ENCODE results near the gene DCAF12.
A peak's percentile ranks its signal among the peaks of the same experiment; 100 is the strongest.
"Not testable (repeated sequence)": the region's sequence is repeated elsewhere in the genome, so short reads cannot be mapped to it uniquely, and the experiment has no call there.

DCAF12 gene

GRCh38 chr9:34126207-34127034, at the start of gene DCAF12:
TSS of gene DCAF12 (minus strand) at chr9:34126698. CDS start at chr9:34126431, 267 bp downstream.
- DNase-seq (ENCODE audit: low read depth), result peak; percentile 83

- no peak for DNase-seq (ENCODE audit: low read depth)
Measured at GRCh38 chr9:34176089-34176488, 49.6 kb upstream of the DCAF12 start.

- DNase-seq (ENCODE audit: low read depth), result no peak
Measured at GRCh38 chr9:34171753-34172535, 45.4 kb upstream of the DCAF12 start.

- no peak for DNase-seq (ENCODE audit: low read depth)
Measured at GRCh38 chr9:34170237-34170991, 43.9 kb upstream of the DCAF12 start.

DNA sequence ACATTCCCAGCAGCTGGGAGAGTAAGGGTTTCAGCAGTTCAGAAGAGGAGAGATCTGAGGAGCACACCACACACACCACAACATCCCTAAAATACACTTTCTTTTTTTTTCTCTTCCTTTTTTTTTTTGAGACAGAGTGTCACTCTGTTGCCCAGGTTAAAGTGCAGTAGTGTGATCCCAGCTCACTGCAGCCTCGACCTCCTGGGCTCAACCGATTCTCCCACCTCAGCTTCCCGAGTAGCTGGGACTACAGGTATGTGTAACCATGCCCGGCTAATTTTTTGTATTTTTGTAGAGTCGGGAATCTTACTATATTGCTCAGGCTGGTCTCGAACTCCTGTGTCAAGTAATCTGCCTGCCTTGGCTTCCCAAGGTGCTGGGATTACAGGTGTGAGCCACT, 42.6 kb upstream of the DCAF12 start:
- DNase-seq (ENCODE audit: low read depth), result no peak

- no peak for DNase-seq (ENCODE audit: low read depth)
Measured at GRCh38 chr9:34163434-34163833, 36.9 kb upstream of the DCAF12 start.

- no peak for DNase-seq (ENCODE audit: low read depth)
Measured at GRCh38 chr9:34158362-34158869, 31.9 kb upstream of the DCAF12 start.

DNA sequence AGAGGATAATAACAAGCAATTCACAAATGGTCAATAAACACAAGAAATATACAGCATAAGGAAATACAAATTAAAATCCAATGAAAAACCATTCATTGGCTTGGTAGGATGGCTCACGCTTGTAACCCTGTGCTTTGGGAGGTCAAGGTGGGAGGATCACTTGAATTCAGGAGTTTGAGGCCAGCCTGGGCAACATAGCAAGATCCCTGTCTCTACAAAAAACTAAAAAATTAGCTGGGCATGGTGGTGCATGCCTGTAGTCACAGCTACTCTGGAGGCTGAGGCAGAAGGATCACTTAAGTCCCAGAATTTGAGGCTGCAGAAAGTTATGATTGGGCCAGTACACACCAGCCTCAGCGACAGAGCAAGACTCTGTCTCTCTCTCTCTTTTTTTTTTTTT, 31.4 kb upstream of the DCAF12 start:
- no peak for DNase-seq (ENCODE audit: low read depth)

DNA sequence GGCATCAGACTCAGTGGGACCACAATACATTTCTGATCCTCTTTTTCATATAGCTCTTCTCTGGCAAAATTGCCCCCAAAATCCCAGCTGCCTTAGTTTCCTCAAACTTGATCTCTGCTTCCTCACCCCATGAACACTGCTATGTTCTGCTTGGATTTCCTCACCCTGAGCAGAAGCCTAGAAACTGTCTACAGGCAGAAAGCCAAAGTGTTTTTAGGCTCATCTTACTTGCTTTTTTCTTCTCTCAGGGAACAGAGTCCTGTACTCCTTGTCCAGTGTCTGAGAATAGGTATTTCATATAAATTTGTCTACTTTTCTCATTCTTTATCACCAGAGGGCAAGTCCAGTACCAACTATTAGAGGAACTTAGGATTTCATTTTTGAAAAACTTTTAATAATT, 30.8 kb upstream of the DCAF12 start:
- no peak for DNase-seq (ENCODE audit: low read depth)

GRCh38 chr9:34154057-34154456, 27.6 kb upstream of the DCAF12 start:
- no peak for DNase-seq (ENCODE audit: low read depth)

DNA sequence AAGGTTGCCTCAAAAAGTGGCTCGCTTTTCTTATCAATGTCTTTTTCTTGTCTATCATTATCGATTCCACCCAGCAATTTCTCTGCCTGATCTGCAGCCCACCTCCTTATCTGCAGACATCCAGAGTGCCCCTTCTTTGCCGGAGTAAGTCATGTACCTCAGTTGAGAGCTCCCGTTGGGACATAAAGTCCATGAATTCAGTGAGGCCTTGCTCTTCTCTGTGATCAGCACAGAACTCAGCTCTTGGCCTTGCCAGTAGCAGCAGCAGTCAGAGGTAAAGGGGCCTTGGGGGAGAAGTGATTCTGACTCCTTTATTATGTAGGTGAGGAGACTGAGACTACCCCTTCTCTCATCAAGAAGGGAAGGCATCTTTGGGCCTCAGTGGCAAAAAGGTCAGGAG, 24.9 kb upstream of the DCAF12 start:
- DNase-seq (ENCODE audit: low read depth), result no peak

- no peak for DNase-seq (ENCODE audit: low read depth)
Measured at GRCh38 chr9:34145165-34145564, 18.7 kb upstream of the DCAF12 start.

GRCh38 chr9:34143116-34143515, 16.6 kb upstream of the DCAF12 start:
- no peak for DNase-seq (ENCODE audit: low read depth)

DNA sequence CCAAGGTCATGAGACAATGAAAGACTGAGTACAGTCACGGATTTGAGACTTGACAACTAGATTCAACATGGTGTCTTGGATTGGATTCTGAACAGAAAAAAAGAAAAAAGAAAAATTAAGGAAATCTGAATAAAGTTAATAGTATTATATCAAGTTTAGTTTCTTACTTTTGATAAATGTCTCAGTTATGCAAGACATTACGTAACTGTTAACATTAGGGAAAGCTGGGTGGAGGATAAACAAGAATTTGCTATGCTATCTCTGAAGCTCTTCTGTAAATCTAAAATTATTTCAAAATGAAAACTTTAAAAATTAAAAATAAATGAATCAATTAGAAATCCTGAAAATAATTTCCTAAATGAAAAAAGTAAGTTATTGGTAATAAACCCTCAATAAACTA, 14.4 kb upstream of the DCAF12 start:
- no peak for DNase-seq (ENCODE audit: low read depth)

DNA sequence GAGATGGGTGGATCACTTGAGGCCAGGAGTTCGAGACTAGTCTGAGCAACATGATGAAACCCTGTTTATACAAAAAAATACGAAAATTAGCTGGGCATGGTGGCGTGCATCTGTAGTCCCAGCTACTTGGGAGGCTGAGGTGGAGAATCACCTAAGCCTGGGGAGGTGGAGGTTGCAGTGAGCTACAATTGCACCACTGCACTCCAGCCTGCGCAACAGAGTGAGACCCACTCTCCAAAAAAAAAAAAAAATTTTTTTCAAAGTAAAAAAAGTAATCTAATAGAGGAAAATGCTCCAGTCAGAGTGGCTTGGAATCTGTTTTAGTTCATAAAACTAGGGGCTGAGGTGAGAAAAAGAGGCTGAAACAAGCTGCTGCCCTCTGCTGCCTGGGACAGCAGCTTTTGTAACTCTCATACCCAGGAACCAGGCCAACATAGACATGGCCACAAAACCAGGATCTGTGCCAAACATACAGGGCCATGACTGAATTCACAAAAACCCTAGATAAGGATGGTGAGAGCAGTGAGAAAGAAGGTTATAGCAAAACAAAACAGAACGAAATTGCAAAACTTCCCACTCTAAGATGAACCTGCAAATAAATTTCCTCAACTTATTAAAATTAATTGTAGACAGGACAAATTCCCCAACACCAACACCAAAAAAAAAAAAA, 13.1 kb upstream of the DCAF12 start:
- no peak for DNase-seq (ENCODE audit: low read depth)

DNA sequence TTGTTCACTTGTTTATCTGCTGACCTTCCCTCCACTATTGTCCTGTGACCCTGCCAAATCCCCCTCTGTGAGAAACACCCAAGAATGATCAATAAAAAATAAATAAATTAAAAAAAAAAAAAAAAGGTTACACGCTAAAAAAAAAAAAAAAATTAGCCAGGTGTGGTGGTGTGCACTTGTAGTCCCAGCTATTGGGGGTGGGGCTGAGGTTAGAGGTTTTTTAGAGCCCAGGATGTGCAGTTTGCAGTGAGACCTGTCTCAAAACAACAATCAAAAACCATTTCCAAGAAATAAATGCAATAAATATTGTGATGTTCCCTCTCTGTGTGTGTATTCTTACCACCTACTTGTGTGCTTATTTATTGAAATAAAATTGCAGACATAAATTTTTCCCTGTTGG, 12.1 kb upstream of the DCAF12 start:
- not testable (repeated sequence) for DNase-seq (ENCODE audit: low read depth)

DNA sequence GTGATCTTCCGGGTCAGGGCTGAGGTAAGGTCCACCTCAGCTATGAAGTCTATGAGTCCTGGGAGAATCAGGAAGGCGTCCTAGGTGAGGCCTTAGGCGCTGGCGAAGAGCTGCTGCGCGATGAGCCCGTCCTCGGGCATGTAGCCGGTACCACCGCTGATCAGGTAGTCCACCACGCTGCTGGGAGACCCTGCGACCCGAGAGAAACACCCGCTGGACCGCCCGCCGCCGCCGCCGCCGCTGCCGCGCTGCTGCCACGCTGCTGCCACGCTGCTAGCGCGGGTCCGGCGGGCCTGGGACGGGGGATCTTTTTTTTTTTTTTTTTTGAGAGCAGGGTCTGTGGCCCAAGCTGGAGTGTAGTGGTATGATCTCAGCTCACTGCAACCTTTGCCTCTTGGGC, 8.0 kb upstream of the DCAF12 start:
- DNase-seq (ENCODE audit: low read depth), result no peak

DNA sequence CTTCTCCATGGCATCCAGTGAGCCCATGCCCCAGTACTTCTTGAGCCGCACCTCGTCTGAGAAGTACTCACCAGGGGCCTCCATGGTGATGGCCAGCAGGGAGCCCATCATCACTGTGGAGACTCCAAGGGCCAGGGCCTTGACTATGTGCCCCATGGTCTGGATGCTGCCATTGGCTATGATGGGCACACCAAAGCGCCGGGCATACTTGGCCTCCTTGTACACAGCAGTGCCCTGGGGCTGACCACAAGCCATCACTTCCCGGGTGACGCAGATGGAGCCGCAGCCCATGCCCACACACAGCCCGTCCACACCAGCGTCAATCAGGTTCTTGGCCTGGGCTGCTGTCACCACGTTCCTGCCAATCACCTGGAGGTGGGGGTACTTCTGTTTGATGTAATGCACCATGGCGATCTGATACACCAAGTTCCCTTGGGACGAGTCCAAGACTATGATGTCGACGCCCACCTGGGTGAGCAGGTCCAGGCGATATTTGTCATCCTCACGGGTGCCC, 7.0 kb upstream of the DCAF12 start:
- no peak for DNase-seq (ENCODE audit: low read depth)

GRCh38 chr9:34131571-34131970, 5.1 kb upstream of the DCAF12 start:
- no peak for DNase-seq (ENCODE audit: low read depth)

DNA sequence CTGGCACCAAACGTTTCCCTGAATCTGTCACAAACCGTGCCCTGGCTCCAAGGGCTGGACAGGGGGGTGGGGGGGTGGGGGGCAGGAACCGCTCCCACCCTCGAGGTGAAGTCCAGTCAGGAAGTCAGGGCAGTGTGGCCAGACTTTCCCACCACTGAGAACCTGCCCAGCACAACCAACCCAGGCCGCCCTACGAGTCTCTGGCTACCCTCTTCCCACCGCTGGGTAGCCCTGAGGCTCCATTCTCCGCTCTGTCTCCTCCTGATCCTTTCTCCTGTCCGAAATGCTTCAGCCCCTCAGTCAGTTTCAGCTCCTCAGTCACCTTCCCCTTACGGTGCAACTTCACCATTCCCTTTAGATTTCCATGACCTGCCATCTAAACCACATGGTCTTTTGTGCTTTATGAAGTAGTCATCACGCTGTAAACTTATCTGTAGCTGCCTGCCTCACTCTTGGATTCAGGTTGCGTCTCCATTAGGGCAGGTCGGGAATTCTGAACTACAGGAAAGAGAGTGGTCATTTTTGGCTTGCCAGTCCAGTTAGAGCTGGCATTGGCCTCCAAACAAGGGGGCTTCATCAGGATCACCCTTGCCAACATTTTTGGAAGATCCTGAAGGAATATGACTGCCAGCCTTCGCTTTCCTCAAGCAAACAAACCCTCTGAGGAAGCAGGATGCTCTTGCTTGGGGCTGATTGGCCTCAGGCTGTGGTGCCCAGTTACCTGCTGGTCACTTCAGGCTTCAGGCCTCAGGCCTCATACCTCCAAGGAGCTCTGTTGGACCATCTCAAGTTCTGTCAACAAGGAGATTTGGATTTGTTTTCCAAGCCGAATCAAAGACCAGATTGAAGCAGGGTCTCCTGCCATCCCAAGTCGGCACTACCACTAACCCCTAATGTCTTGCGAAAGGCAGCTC, 794 bp upstream of the DCAF12 start:
- no peak for DNase-seq (ENCODE audit: low read depth)
